A549 (cell line): ENCODE results near the gene PARM1.

Source experiments
- CBX8 ChIP-seq: fragments of 200-600 bp; sonication (generic); IDR thresholded peaks from 2 replicates; pipeline ENCODE4 v1.6.1; 2016
- CEBPB ChIP-seq, 2 experiments: fragments of >200 bp in 1 of 2; sonication (Bioruptor Twin) in 1 of 2; formaldehyde crosslinking in 1 of 2; IDR thresholded peaks; 2 replicates each; pipeline ENCODE4 v1.6.1; 2012 to 2016
- EP300 ChIP-seq, 2 experiments: fragments of >200 bp; sonication (Bioruptor Twin); formaldehyde crosslinking; IDR thresholded peaks; 2 replicates in 1 of 2; 3 replicates in 1 of 2; pipeline ENCODE4 v1.6.1; 2016 to 2017
- JUNB ChIP-seq: fragments of >200 bp; sonication (Bioruptor Twin); formaldehyde crosslinking; IDR thresholded peaks from 2 replicates; pipeline ENCODE4 v1.6.1; 2016
- MAZ ChIP-seq: fragments of 150-350 bp; IDR thresholded peaks from 2 replicates; pipeline ENCODE4 v1.6.1; 2014; ENCODE audit warnings: antibody characterized with exemption, low read depth, low read length, borderline replicate concordance
- POLR2A ChIP-seq: IDR thresholded peaks from 2 replicates; pipeline ENCODE4 v1.6.1; 2012; ENCODE audit warnings: mild to moderate bottlenecking, low read length
- RNF2 ChIP-seq: fragments of 200-600 bp; sonication (generic); IDR thresholded peaks from 2 replicates; pipeline ENCODE4 v1.6.1; 2016; ENCODE audit warnings: low read depth, mild to moderate bottlenecking, antibody characterized with exemption, moderate library complexity, borderline replicate concordance
- SMC3 ChIP-seq: fragments of >200 bp; sonication (Bioruptor Twin); formaldehyde crosslinking; IDR thresholded peaks from 3 replicates; pipeline ENCODE4 v1.6.1; 2018; ENCODE audit warnings: inconsistent platforms
- ZC3H11A ChIP-seq: fragments of 450-650 bp; IDR thresholded peaks from 2 replicates; pipeline ENCODE4 v1.6.1; 2014; ENCODE audit warnings: antibody characterized with exemption, mild to moderate bottlenecking
- TF ChIP-seq, protein P1 (sequence below): IDR thresholded peaks from 2 replicates; pipeline ENCODE4 v1.6.1; 2012
- TF ChIP-seq, protein P2 (sequence below): fragments of >200 bp; sonication (Bioruptor Twin); formaldehyde crosslinking; IDR thresholded peaks from 3 replicates; pipeline ENCODE4 v1.5.1; 2016
- TF ChIP-seq, protein P3 (sequence below): fragments of 150-350 bp; IDR thresholded peaks from 2 replicates; pipeline ENCODE4 v1.6.1; 2014; ENCODE audit warnings: low read depth, mild to moderate bottlenecking, low read length
- TF ChIP-seq, protein P4 (sequence below): fragments of 200-600 bp; sonication (generic); IDR thresholded peaks from 2 replicates; pipeline ENCODE4 v1.6.1; 2016; ENCODE audit warnings: antibody characterized with exemption, mild to moderate bottlenecking, moderate library complexity

DNA sequence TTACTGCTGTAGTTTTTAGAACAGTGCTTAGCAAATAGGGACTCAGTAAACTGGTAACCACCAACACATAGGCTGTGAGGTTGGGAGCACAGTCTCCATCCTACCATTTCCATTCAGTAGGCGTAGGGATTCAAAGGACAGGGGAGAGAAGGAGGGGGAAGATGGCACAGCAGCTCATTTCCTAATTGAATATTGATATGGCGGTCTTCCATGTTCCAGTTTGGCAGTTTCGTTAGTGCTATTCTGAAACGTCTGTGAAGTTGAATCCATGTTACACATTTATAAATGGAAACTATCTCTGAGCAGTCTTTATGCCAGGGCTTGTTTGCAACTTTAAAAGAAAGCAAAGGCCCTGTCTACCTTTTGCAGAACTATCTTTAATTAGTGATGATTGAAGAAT is 105.5 kb downstream of the PARM1 start:
- TF ChIP-seq POLR2A (no peak), MAZ (no peak), JUNB (no peak), CBX8 (no peak), SMC3 (no peak), EP300 (IDR thresholded peaks at IDR 0.05) (no peak), ZC3H11A (no peak), RNF2 (no peak), CEBPB (IDR thresholded peaks at IDR 0.05) (no peak)
- TF ChIP-seq, protein P1, sequence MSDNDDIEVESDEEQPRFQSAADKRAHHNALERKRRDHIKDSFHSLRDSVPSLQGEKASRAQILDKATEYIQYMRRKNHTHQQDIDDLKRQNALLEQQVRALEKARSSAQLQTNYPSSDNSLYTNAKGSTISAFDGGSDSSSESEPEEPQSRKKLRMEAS: no peak
- TF ChIP-seq, protein P2, sequence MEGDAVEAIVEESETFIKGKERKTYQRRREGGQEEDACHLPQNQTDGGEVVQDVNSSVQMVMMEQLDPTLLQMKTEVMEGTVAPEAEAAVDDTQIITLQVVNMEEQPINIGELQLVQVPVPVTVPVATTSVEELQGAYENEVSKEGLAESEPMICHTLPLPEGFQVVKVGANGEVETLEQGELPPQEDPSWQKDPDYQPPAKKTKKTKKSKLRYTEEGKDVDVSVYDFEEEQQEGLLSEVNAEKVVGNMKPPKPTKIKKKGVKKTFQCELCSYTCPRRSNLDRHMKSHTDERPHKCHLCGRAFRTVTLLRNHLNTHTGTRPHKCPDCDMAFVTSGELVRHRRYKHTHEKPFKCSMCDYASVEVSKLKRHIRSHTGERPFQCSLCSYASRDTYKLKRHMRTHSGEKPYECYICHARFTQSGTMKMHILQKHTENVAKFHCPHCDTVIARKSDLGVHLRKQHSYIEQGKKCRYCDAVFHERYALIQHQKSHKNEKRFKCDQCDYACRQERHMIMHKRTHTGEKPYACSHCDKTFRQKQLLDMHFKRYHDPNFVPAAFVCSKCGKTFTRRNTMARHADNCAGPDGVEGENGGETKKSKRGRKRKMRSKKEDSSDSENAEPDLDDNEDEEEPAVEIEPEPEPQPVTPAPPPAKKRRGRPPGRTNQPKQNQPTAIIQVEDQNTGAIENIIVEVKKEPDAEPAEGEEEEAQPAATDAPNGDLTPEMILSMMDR: no peak
- TF ChIP-seq, protein P3, sequence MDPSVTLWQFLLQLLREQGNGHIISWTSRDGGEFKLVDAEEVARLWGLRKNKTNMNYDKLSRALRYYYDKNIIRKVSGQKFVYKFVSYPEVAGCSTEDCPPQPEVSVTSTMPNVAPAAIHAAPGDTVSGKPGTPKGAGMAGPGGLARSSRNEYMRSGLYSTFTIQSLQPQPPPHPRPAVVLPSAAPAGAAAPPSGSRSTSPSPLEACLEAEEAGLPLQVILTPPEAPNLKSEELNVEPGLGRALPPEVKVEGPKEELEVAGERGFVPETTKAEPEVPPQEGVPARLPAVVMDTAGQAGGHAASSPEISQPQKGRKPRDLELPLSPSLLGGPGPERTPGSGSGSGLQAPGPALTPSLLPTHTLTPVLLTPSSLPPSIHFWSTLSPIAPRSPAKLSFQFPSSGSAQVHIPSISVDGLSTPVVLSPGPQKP: no peak
- TF ChIP-seq, protein P4, sequence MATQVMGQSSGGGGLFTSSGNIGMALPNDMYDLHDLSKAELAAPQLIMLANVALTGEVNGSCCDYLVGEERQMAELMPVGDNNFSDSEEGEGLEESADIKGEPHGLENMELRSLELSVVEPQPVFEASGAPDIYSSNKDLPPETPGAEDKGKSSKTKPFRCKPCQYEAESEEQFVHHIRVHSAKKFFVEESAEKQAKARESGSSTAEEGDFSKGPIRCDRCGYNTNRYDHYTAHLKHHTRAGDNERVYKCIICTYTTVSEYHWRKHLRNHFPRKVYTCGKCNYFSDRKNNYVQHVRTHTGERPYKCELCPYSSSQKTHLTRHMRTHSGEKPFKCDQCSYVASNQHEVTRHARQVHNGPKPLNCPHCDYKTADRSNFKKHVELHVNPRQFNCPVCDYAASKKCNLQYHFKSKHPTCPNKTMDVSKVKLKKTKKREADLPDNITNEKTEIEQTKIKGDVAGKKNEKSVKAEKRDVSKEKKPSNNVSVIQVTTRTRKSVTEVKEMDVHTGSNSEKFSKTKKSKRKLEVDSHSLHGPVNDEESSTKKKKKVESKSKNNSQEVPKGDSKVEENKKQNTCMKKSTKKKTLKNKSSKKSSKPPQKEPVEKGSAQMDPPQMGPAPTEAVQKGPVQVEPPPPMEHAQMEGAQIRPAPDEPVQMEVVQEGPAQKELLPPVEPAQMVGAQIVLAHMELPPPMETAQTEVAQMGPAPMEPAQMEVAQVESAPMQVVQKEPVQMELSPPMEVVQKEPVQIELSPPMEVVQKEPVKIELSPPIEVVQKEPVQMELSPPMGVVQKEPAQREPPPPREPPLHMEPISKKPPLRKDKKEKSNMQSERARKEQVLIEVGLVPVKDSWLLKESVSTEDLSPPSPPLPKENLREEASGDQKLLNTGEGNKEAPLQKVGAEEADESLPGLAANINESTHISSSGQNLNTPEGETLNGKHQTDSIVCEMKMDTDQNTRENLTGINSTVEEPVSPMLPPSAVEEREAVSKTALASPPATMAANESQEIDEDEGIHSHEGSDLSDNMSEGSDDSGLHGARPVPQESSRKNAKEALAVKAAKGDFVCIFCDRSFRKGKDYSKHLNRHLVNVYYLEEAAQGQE: no peak
